HG02759 (cell line): Measurements from ENCODE around the gene CAMTA1.
"Not testable (repeated sequence)": the region's sequence is repeated elsewhere in the genome, so short reads cannot be mapped to it uniquely, and the experiment has no call there.

Experiments used
- ATAC-seq: cut with Tn5 transposase; IDR thresholded peaks from one replicate; pipeline ENCODE4 v1.9.1; 2021; ENCODE audit warnings: mild to moderate bottlenecking, moderate library complexity; ENCODE audit not compliant: unreplicated experiment

CAMTA1 gene

DNA sequence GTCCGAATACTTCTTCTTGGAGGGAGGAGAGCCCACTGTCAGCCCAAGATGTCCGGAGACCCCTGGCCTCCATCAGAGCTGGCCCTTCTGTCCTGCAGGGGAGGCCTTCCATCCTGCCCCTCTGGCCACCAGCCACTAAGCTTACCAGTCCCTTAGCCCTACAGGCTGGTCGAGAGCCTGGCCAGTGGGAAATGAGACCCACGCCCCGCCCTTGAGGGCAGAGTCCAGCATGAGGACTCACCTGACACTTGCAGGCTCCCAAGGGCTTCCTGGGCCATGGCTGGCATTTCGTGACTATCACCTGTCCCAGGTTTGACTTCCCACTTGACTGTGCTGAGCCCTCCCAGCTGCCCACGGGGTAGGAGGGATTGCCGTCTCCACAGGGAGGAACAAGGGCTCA lies 624.0 kb downstream of the CAMTA1 start:
- no peak for ATAC-seq

- ATAC-seq: no peak
Measured at GRCh38 chr1:7410156-7410555, 624.9 kb downstream of the CAMTA1 start.

DNA sequence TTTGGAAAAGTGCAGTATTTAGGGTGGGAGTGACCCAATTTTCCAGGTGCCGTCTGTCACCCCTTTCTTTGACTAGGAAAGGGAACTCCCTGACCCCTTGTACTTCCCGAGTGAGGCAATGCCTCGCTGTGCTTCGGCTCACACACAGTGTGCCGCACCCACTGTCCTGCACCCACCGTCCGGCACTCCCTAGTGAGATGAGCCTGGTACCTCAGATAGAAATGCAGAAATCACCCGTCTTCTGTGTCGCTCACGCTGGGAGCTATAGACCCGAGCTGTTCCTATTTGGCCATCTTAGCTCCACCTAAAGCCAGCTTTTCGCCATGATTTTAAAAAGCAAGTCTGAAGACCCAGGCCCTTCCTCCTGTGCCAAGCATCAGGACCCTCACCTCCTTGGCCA lies 632.4 kb downstream of the CAMTA1 start:
- ATAC-seq: not testable (repeated sequence)

- ATAC-seq: no peak
Measured at GRCh38 chr1:7418442-7419080, 633.3 kb downstream of the CAMTA1 start.

DNA sequence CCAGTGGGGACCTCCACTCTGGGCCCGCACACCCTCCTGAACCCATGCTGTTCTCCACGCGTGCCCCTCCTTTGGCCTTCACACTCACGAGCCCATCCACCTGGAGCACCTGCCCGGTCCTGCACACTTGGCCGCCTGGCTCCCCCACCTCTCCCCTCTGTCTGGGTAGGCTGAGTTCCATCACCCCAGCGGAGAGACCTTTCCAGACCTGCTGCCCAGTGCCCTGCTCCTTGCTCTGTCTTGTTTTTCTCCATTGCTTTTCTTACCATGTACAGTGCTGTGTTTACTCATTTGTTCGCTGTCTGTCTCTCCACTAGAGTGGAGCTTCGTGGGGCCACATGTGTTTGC lies 634.8 kb downstream of the CAMTA1 start:
- no peak for ATAC-seq

DNA sequence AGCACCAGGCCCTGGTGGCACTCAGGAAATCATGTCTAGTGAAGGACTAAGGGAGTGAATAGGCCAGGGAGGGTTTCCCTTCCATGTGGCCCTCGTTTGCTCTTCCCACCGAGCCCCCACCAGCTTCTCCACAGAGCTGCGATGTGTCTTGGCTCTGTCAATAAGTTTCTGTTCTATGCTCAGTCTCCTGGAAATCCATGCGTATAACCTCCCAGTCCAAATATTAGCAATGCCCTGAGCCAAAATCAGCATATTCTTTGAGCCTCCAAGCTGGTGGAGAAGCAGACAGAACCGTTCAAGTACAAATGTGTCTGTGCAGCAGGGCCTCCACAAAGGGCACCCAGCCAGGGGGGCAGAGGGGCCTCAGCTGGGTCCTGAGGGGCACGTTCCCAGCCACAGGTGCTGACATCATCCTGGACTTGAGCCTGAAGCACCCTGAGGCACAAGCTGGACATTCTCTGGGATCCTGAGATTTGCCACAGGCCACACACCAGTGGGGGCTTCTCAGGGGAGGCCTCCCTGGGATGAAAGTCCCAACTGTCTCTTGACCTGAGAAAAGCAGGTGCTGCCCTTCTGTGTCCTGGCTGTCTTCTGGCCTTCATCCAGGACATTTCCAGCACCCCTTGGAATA lies 635.3 kb downstream of the CAMTA1 start:
- ATAC-seq: no peak

GRCh38 chr1:7421471-7422075 lies 636.3 kb downstream of the CAMTA1 start:
- no peak for ATAC-seq

- ATAC-seq: no peak
Measured at GRCh38 chr1:7422081-7422480, 636.8 kb downstream of the CAMTA1 start.

DNA sequence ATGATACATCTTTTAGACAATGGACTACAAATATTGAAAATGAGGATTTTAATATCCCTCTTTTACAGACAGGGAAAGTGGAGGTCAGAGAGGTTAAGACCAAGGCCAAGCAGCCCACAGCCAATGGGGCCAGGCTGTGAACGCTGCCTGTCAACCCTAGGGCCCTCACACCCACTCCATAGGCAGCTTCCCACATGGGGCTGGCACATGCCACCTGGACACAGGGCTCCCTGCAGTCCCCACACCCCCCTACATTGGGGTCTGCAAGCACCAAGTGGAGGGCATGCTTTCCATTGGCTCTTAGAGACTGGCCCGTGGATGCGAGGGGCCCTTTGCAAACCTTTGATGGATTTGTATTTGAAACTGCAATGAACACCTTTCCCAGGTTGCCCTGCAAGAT lies 637.3 kb downstream of the CAMTA1 start:
- no peak for ATAC-seq

DNA sequence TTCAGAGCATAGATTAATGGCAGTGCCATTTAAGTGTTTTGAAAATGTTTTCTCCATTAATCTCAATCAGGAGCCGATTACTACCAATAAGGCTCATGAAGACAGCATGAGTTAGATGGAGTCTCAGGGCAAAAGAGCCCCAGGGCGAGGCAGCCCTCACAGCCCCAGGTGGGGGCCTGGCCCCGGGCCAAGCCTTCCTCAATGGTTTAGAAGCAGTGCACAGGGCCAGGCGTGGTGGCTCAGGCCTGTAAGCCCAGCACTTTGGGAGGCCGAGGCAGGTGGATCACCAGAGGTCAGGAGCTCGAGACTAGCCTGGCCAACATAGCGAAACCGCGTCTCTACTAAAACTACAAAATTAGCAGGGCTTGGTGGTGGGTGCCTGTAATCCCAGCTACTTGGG lies 637.7 kb downstream of the CAMTA1 start:
- no peak for ATAC-seq

DNA sequence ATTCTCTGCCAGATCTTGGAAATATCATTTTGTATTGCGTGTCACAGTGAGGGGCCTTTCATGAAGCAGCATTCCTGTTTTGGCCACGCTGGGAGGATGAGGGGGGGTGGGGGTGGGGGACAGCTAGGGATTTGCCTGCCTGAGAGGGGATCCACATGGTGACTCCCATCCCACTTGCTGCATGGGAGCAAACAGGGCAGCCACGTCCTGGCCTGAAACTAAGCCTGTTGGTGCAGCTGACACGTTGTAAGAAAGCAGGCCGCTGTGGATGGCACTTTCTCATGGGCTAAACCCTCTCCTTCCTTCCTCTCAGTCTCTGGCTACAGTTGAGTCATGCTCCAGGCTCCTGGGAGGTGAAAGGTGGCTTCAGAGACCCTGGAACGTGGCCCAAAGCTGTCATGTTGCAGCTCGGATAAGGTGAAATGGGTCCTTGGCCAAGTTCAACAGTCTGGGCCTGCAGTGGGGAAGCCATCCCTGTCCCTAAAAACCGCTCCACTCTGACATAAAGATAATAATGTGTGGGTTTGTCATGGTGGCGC lies 639.2 kb downstream of the CAMTA1 start:
- ATAC-seq: no peak

DNA sequence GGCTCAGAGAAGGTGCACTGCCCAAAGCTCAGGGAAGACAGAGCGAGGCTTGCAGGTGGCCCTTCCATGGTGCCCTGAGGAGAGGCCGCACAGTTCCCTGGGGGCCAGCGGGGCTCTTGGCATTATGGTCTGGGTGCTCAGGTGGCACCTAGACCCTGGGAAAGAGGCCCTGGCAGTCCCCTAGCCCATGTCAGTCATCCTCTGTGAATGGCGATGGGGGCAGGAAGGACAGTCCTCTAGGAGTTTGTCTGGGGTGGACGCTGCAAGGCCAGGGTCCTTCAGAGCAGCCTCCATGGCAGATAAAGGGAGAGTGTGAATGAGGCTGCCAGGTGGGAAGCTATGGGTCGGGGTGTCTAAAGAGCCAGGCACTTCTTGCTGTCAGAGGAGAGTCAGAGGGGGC lies 640.0 kb downstream of the CAMTA1 start:
- ATAC-seq: no peak

- ATAC-seq: no peak
Measured at GRCh38 chr1:7425771-7426170, 640.5 kb downstream of the CAMTA1 start.

GRCh38 chr1:7426780-7427604 lies 641.7 kb downstream of the CAMTA1 start:
- no peak for ATAC-seq

- no peak for ATAC-seq
Measured at GRCh38 chr1:7427605-7428300, 642.5 kb downstream of the CAMTA1 start.

DNA sequence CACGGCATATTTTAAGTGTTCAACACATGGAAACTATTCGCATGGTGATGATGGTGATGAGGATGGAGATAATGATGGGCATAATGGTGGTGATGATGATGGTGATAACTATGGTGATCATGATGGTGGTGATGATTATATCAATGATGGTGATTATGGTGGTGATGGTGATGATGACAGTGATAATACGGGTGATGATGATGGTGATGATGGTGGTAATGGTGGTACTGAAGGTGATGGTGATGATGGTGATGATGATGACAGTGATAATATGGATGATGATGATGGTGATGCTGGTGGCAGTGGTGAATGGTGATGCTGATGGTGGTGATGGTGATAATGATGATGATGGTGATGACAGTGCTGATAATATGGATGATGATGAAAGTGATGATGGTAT lies 644.0 kb downstream of the CAMTA1 start:
- no peak for ATAC-seq

- no peak for ATAC-seq
Measured at GRCh38 chr1:7430047-7430608, 644.9 kb downstream of the CAMTA1 start.

DNA sequence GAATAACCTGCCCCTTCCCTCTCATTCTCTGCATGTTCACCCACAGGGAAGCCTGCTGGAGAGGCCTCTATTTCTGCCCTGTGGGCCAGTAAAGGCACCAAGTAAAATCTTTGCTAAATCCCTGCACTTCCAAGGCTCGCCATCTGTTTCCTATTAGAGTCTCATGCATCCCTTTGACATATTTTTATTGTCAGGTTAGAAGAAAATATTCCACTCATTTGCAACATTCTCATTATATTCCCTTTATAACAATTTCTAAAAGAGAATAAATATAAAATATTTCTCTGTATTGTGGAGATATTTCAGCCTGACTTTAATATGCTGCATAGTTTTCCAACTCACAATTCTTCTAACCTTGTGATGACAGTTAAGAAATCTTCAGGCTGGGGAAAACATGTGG lies 645.4 kb downstream of the CAMTA1 start:
- no peak for ATAC-seq

- ATAC-seq: no peak
Measured at GRCh38 chr1:7432102-7432899, 647.0 kb downstream of the CAMTA1 start.

DNA sequence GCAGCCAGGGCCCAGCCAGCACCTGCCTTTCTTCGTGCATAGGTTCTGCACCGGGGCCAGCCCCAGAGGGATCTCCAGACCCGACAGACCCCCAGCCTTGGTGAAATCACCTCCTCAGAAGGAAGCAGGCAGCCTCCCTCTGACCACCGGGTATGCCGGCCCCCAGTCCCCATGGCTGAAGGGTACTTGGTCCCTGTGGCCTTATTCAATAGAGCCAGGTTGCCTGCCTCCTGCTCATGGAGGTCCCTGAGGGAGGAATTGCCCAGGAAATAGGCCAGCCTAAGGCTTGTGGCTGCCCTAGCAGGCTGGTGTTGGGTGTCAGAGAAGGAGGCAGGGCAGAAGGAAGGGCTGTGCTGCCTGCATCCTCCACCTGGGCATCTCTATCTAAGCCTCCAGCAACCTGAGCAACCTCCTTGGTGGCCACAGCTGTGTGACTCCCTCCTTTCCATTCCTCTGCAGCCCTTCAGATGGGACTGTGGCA lies 647.7 kb downstream of the CAMTA1 start:
- ATAC-seq: no peak
